VCaP (cell line): ENCODE data around the gene TOMM20.

Source experiments
- H3K27ac ChIP-seq: fragments of 450-650 bp; 2 replicates; pipeline ENCODE4 v1.5.1; 2017
- TF ChIP-seq, protein P1 (sequence below): fragments of 450-650 bp; conservative IDR thresholded peaks from 2 replicates; pipeline ENCODE4 v1.5.1; 2017; ENCODE audit warnings: mild to moderate bottlenecking, moderate library complexity

The TOMM20 gene

DNA sequence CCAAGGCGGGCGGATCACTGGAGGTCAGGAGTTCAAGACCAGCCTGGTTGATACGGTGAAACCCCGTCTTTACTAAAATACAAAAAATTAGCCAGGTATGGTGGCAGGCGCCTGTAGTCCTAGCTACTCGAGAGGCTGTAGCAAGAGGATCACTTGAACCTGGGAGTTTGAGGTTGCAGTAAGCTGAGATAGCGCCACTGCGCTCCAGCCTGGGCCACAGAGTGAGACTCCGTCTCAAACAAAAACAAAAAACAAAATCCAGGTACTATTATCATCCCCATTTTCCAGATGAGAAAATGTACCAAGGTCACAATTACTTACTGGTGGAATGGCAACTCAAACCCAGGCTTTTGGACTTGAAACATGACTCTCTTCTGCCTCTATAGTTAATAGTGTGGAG lies 4.5 kb downstream of the TOMM20 start:
- TF ChIP-seq, protein P1, sequence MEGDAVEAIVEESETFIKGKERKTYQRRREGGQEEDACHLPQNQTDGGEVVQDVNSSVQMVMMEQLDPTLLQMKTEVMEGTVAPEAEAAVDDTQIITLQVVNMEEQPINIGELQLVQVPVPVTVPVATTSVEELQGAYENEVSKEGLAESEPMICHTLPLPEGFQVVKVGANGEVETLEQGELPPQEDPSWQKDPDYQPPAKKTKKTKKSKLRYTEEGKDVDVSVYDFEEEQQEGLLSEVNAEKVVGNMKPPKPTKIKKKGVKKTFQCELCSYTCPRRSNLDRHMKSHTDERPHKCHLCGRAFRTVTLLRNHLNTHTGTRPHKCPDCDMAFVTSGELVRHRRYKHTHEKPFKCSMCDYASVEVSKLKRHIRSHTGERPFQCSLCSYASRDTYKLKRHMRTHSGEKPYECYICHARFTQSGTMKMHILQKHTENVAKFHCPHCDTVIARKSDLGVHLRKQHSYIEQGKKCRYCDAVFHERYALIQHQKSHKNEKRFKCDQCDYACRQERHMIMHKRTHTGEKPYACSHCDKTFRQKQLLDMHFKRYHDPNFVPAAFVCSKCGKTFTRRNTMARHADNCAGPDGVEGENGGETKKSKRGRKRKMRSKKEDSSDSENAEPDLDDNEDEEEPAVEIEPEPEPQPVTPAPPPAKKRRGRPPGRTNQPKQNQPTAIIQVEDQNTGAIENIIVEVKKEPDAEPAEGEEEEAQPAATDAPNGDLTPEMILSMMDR: no peak
- H3K27ac ChIP-seq: no peak overlapping the region

DNA sequence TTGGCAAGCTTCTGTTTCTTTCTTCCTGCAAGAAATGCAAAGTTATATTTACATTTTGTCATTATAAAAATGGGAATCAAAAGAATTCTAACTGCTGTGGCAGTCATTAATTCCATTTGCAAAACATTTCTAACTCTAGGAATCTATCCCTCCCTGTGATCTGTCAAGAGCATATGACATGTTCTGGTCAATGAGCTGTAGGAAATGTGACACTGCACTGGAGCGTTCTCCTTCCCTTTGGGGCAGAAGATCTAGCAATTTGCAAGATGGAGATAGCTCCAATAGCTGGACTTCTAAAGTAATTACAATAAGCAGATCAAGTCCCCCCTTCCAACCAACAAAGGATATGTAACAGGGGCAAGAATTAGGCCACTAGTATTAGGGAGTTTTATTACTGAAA lies 6.3 kb downstream of the TOMM20 start:
- TF ChIP-seq, protein P1: no peak

DNA sequence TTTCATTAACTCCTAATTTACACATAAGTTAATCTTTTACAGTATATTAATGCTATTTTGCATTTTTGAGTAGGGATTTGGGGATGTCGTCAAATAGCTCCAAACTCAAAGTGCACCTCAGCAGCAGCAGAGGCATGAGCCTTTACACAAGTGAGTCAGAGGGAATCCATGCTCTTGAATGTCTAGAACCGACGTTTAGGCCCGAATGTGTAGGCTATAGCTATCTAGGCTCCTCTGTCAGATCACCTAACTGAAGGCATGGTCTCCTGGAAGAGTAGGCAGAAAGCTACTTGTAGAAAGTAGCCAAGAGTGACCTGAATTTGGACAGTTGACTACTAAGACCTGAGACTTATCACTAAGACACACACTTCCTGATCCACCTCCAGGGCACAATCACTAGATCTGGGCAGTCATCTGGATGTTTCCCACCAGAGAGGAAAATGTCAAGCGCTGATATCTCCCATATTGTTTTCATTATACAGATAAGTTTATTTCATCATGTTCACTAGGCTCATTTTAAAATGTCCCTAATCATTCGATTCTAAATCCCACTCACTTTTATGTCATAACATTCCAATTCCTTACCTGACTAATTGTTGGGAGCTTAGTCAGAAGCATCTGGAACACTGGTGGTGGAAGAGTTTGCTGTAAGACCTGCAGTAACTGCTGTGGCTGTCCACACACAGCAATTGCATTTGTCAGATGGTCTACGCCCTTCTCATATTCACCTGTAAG lies 15.3 kb downstream of the TOMM20 start:
- TF ChIP-seq, protein P1: no peak
- H3K27ac ChIP-seq: no peak overlapping the region

More for the DNA sequence above, 6.3 kb downstream of the TOMM20 start:
- no peak overlapping the region for H3K27ac ChIP-seq

DNA sequence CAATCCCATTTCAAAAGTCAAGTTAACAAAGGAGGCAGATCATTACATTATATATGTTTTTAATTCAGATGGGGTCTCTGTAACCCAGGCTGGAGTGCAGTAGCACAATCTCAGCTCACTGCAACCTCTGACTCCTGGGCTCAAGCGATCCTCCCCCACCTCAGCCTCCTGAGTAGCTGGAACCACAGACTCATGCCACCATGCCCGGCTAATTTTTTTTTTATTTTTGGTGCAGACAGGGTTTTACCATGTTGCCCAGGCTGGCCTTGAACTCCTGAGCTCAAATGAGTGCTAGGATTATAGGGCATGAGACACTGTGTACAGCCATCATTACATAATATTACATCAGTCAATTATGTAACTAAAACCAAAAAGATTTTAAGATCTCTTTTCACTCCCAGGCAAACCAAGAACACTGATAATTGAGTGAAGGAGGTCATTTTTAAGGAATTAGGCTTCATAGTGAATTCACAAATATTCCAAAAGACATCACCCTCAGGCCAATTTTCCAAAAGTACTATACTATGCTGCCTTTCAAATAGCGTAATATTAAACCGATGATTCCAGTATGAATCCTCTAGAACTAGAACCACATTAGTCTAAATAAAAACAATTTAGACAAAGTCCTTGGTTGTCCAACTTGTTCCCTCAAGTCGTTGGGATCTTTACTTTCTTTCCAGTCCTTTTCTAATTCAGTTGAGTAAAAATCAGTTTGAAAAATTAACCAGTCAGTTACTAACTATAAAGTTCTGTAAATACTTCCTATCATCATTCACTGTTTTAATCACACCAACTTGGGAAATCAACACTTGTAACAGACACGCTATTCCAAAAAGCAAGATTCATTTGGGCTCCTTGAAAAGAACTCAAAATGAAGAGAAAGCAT lies 16.1 kb downstream of the TOMM20 start:
- no peak overlapping the region for H3K27ac ChIP-seq
- TF ChIP-seq, protein P1: no peak

DNA sequence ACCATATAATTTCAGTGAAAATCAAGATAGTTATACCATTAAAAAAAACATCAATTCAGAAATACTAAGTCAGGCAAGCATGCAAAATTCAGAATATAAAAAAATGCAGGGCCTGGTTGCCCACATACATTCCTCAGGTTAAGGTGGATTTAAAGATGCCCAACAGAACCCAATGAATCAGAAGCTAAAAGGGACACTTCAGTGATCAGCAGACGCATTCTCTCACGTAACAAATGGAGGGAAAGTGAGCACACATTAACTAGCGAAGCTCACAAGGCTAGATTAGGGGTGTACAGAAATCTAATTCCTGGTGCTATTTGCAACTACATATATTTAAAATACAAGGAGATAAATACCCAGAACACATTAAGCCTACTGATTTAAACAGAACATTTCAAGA lies 17.5 kb downstream of the TOMM20 start:
- TF ChIP-seq, protein P1: no peak
- H3K27ac ChIP-seq: no peak overlapping the region

DNA sequence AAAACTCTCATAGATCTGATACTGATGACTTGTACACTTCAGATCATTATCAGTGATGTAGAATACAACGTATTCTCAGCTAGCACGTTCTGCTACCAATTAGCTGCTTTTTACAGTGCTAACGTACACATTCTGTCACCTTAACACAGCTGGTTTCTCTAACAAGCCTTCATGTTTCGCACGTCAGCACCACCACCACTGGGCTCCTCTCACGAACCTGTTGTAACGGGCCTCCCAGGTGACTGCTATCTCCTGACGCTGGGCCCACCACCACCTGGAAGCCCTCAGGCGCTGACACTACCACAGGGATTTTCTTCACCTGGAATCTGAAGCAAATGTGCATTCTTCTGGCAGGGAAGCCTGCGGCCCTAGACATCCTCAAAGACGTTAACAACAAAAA lies 19.8 kb downstream of the TOMM20 start:
- no peak overlapping the region for H3K27ac ChIP-seq
- TF ChIP-seq, protein P1: no peak

DNA sequence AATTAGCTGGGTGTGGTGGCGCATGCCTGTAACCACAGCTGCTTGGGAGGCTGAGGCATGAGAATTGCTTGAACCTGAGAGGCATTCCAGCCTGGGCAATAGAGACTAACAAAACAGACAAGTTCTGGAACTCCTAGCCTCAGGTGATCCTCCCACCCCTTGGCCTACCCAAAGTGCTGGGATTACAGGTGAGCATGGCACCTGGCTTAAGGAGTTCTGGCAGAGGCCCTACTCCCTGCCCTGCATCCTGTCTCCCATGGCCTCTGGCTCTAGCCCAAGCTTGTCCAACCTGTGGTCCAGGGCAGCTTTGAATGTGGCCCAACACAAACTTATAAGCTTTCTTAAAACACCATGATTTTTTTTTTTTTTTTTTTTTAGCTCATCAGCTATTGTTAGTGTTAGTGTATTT lies 20.4 kb downstream of the TOMM20 start:
- TF ChIP-seq, protein P1: no peak
- no peak overlapping the region for H3K27ac ChIP-seq
